Epithelial cell of umbilical artery (primary cell): ENCODE results near the gene OXSM. TPM values are rescaled to one million over a fixed set of nuclear protein-coding genes. Genes with fewer than 3 reads are reported as not detected.

Source experiments
- total RNA-seq: library from RNA; depleted of rRNA; stranded (reverse); fragments of >200 nt; gene quantifications from 2 replicates; pipeline ENCODE4 v1.2.3, GENCODE V29; 2014

Gene OXSM
- total RNA-seq, result 16.6 and 17.9 TPM in 2 replicates

DNA sequence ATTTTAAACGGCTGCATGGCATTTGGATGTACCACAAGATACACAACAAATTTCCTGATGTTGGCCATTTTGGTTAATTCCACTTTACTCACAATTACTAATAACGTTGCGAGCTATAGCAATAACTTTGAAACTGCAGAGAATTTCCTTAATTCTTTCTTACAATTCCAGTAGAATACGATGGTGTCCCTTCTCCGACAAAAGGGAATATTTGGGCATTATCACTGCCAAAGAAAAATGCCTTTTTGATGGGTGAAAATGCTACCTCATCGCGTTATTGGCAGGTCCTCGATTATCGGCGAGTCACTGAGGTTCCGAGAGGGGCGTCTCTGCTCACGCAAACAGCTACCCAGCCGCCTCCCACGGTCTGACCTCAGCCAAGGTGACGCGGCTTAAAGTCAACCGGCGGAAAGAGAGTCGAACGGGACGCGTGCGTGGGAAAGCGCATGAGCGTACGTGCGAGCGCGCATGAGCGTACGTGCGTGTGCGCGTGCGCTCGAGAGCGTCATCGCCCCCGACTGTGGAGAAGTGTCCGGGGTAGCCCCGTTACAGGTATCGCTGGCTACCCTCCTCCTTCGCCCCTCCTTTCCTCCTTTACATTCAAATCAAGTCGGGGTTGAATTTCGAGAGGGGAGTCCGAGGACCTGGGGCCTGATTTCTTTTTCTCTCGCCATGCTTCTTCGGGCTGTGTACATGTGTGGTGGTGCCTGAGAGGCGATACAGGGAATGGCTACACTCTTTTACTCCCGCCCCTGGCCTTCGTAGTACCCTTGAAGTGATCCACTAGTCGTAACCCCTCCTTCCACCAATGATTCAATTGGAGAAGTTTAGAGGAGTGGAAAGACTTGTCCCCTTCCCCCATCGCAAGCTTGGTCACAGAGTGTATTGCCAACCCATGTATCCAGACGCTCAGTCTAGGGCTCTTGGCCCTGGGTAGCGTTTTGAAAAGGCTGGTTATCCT lies at the start of gene OXSM:
OXSM (plus strand) TSS at position 495 of the 961 bp plus-strand sequence. CDS start 931 bp downstream, outside the sequence.

DNA sequence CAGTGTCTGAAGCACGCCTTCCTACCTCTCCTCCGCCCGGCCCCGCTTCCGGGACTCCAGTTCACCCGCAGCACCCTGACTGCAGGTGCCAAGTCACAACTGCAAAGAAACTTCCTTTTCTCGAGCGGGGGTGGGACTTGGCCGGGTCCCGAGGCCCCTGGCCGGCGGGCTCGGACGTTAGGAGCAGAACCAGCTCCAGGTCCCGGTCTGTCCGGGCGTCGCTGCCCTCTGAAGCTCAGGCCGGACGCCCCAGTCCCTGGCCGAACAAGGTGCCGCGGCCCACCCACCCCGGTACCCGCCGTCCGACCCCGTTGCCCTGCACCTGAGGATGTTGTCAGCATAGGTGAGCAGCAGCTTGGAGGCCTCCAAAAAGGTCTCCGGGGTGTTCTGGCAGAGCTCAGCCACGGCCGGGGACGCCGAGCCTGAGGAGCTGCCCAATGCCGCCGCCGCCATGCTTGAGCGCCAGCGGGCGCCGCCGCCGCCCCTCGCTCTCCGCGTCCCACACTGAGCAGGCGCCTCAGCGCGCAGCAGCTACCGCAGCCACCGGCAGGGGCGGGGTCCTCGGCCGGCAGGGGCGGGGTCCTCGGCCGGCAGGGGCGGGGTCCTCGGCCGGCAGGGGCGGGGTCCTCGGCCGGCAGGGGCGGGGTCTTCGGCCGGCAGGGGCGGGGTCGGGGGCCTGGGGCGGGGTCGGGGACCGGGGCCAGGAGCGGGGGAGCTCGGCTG lies 6.8 kb upstream of the OXSM start, which contains the start of gene NGLY1:
NGLY1 (minus strand) TSS at position 506 of the 723 bp plus-strand sequence; CDS start at position 453, 53 bp downstream.

Other genes with a start within 250 kb of the OXSM start
- 96.5 and 101 TPM in 2 replicates for gene TOP2B, start 125.2 kb upstream of the OXSM start, total RNA-seq
- gene NGLY1, start 6.6 kb upstream of the OXSM start, total RNA-seq, result 29.6 and 42.9 TPM in 2 replicates